Measurements from ENCODE around the gene TMEM220. TPM values are rescaled to one million over a fixed set of nuclear protein-coding genes. Genes with fewer than 3 reads are reported as not detected.

TMEM220 gene
- total RNA-seq, 1 experiment from 2014 or later = not detected

- Histone ChIP-seq H3K27ac (ENCODE audit: low read depth, low read length) (no peak overlapping the region), H3K79me2 (ENCODE audit: insufficient read depth, low read length) (no peaks in the 10 kb centered on the region), H4K20me1 (ENCODE audit: insufficient read depth) (no peaks in the 10 kb centered on the region), H3K27me3 (ENCODE audit: insufficient read depth, low read length) (no peaks in the 10 kb centered on the region), H3K4me3 (replicated peaks in 1 of 2; ENCODE audit: low read depth in 1 of 2, low read length in 2 of 2) (no peak overlapping the region), H3K36me3 (ENCODE audit: control insufficient read depth in 1 of 2, insufficient read depth in 2 of 2, low read length in 2 of 2) (no peaks in the 10 kb centered on the region), H3K9me2 (ENCODE audit: insufficient read depth) (no peaks in the 10 kb centered on the region), H3K9me3 (ENCODE audit: control insufficient read depth in 1 of 2, insufficient read depth in 1 of 2, low read depth in 1 of 2, low read length in 2 of 2) (no peaks in the 10 kb centered on the region), H2AFZ (ENCODE audit: low read depth, low read length, poor library complexity, severe bottlenecking) (no peak overlapping the region), H3K4me1 (ENCODE audit: control insufficient read depth in 1 of 2, insufficient read depth in 2 of 2, low read length in 2 of 2) (no peaks in the 10 kb centered on the region), H3K4me2 (ENCODE audit: low read length) (no peak overlapping the region), H3K9ac (ENCODE audit: low read length) (no peak overlapping the region)
- DNase-seq (ENCODE audit: low read depth, low spot score) (no peak), ATAC-seq (no peak)
- ChIA-PET POLR2A (no interaction called here), RAD21 (ENCODE audit: low non-redundant PET in 1 of 2, low total read pairs in 2 of 2, uncharacterized antibody in 2 of 2, unreplicated experiment in 2 of 2) (no interaction called here), CTCF (no interaction called here)
- BruUV-seq (replicated peaks) = no TSS peak
- TF ChIP-seq EGR1 (IDR thresholded peaks at IDR 0.05; ENCODE audit: low read depth) (no peak), RAD21 (IDR thresholded peaks at IDR 0.05; ENCODE audit: low read depth) (no peak), ELF1 (IDR thresholded peaks at IDR 0.05; ENCODE audit: borderline replicate concordance, low read depth) (no peak), CTCF (IDR thresholded peaks at IDR 0.05 in 2 of 3, conservative IDR thresholded peaks at IDR 0.05 in 1 of 3; ENCODE audit: borderline replicate concordance in 1 of 3, insufficient read depth in 1 of 3, low read depth in 2 of 3, low read length in 2 of 3) (no peak), CEBPB (IDR thresholded peaks at IDR 0.05; ENCODE audit: low read depth) (no peak), SP1 (IDR thresholded peaks at IDR 0.05; ENCODE audit: low read depth) (no peak), POLR2AphosphoS5 (IDR thresholded peaks at IDR 0.05; ENCODE audit: low read depth, low read length) (no peak), FOSL1 (IDR thresholded peaks at IDR 0.05; ENCODE audit: low read depth) (no peak), SIN3A (IDR thresholded peaks at IDR 0.05; ENCODE audit: low read depth) (no peak), YY1 (IDR thresholded peaks at IDR 0.05; ENCODE audit: extremely low read depth, insufficient replicate concordance, low read depth, low read length) (no peak), JUND (IDR thresholded peaks at IDR 0.05) (no peak), MAX (IDR thresholded peaks at IDR 0.05) (no peak), ZFX (IDR thresholded peaks at IDR 0.05) (no peak), EZH2phosphoT487 (IDR thresholded peaks at IDR 0.05; ENCODE audit: borderline replicate concordance) (no peak), ATF3 (IDR thresholded peaks at IDR 0.05) (no peak), TCF7L2 (IDR thresholded peaks at IDR 0.05; ENCODE audit: borderline replicate concordance, extremely low read depth, insufficient read depth, insufficient read length) (no peak), POLR2A (IDR thresholded peaks at IDR 0.05; ENCODE audit: borderline replicate concordance, extremely low read depth, insufficient read depth, insufficient read length) (no peak), ZBTB33 (IDR thresholded peaks at IDR 0.05; ENCODE audit: extremely low read depth, insufficient replicate concordance, low read length) (no peak), ZNF274 (IDR thresholded peaks at IDR 0.05; ENCODE audit: low read depth, low read length) (no peak)
- intact Hi-C loops (cut with micrococcal nuclease) = no loop called here
Measured at GRCh38 chr17:10756619-10757018, 26.8 kb upstream of the TMEM220 start.
